ENCODE measurements around the gene SRSF7. TPM values are rescaled to one million over a fixed set of nuclear protein-coding genes. Genes with fewer than 3 reads are reported as not detected.
"Not testable (repeated sequence)": the region's sequence is repeated elsewhere in the genome, so short reads cannot be mapped to it uniquely, and the experiment has no call there.

Gene SRSF7
- polyA plus RNA-seq, 1 donor, result 256 TPM

- DNase-seq, result no peak
Observed at GRCh38 chr2:38706846-38707345, 44.3 kb downstream of the SRSF7 start.

GRCh38 chr2:38704664-38705063 lies 46.5 kb downstream of the SRSF7 start:
- no peak for DNase-seq

GRCh38 chr2:38703336-38703735 lies 47.8 kb downstream of the SRSF7 start:
- not testable (repeated sequence) for DNase-seq

DNA sequence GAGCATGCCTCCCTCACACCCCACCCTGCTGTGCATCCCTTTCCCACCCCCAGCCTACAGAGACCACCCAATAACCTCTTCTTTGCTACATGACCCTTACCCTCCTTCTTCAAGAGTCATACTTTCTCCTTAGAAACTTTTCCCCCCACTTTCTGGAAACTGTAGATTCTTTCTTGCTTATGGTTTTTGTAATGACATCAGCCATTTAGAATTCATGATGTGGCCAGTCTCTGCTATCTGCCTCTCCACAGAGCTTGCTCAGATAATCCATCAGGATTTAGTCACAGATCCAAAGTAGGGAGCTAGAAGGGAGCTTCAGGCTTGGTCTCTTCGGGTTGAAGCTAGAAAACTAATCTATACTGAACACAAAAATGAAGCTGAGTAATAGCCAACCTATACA lies 48.7 kb downstream of the SRSF7 start:
- DNase-seq, result no peak

DNA sequence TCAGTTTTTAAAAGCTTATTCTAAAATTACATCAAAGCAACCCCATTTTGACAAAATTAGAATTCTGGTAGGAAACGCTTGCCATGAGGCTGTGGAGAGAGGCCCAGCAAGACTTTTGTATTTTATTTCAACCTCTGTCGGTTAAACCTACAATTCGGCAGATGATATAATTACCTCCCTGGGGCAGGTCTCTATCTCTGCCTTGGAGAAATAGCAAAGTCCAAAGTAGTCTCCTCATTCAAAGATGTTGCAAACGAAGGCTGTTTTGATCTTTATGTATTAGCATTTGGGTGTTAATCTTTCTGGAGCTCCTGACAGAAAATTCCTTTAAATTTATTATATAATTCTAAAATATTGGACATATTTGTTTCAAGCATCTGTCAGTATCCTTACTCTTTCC lies 49.6 kb downstream of the SRSF7 start:
- DNase-seq, result no peak

- no peak for DNase-seq
Observed at GRCh38 chr2:38700881-38701458, 50.2 kb downstream of the SRSF7 start.

DNA sequence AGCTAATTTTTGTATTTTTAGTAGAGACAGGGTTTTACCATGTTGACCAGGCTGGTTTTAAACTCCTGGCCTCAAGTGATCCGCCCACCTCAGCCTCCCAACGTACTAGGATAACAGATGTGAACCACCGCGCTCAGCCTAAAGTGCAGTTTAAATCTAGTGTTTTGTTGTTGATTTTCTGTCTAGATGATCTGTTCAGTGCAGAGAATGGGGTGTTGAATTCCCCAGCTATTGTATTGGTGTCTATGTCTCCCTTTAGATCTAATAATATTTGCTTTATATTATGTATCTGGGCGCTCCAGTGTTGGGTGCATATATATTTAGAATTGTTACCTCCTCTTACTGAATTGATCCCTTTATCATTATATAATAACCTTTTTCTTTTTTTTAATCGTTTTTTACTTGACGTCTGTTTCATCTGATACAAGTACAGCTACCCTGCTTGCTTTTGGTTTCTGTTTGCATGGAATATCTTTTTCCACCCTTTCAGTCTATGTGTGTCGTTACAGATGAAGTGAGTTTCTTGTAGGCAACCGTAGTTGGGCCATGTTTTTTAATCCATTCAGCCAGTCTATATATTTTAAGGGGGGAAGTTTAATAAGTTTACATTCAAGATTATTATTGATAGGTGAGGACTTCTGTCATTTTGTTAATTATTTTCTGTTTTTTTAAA lies 50.9 kb downstream of the SRSF7 start:
- DNase-seq, result no peak

- no peak for DNase-seq
Observed at GRCh38 chr2:38698467-38699003, 52.6 kb downstream of the SRSF7 start.

GRCh38 chr2:38697116-38697840 lies 53.9 kb downstream of the SRSF7 start:
- DNase-seq, result no peak

Other genes starting within 250 kb of the SRSF7 start
- gene HNRNPLL, start 148.4 kb downstream of the SRSF7 start, polyA plus RNA-seq (ENCODE audit: insufficient read length), result 78.5 TPM
- 56.4 TPM for gene GALM, start 85.2 kb downstream of the SRSF7 start, polyA plus RNA-seq (ENCODE audit: insufficient read length)
- gene GEMIN6, start 26.8 kb upstream of the SRSF7 start, polyA plus RNA-seq (ENCODE audit: insufficient read length), result 20.4 TPM
- gene DHX57, start 124.6 kb upstream of the SRSF7 start, polyA plus RNA-seq (ENCODE audit: insufficient read length), result 59.9 TPM
- gene MORN2, start 124.6 kb upstream of the SRSF7 start, polyA plus RNA-seq (ENCODE audit: insufficient read length), result 50.5 TPM
- gene ARHGEF33, start 138.5 kb upstream of the SRSF7 start, polyA plus RNA-seq (ENCODE audit: insufficient read length), result 3.4 TPM

All from left kidney (tissue), 2 donors.